ENCODE measurements around the gene B4GALT3.
A peak's percentile ranks its signal among the peaks of the same experiment; 100 is the strongest.

GRCh38 chr1:161225534-161226319 is 48.4 kb upstream of the B4GALT3 start, which contains the start of gene TOMM40L:
- TF ChIP-seq CTCF (IDR thresholded peaks at IDR 0.05) (peak; percentile 35 to 66 (median 35)), POLR2A (IDR thresholded peaks at IDR 0.05) (no peak)
